Measurements from ENCODE around the gene IL1RL1. TPM values are rescaled to one million over a fixed set of nuclear protein-coding genes. Genes with fewer than 3 reads are reported as not detected.

IL1RL1 gene
- not detected for polyA plus RNA-seq (2013, experiment 1 of 2)
- polyA plus RNA-seq (2013, experiment 2 of 2) = 0.13 TPM

DNA sequence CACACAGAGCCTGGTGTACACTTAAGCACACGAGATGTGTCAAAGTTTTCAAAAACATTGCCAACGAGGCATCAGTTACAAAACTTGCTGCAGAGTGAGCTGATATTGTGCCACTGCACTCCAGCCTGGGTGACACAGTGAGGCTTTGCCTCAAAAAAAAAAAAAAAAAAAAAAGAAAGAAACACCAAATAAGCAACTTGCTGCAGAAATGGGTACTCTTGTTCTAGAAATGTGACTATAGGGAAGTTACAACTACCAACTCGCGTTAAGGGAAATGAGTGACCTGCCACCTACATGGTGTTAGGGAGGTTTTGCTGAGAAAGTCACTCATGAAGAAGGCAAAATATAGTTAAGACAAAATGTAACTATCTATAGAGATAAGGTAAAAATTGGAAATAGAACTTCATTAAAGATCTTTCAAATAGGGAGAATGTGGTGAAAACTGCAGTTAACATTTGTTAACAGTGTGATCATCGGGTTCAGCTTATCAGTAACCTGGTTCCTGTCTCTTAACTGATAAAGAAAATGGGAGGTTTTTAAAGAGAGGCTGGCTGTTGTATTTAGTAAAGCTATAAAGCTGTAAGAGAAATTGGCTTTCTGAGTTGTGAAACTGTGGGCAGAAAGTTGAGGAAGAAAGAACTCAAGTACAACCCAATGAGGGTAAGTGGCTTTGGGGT is at the start of gene IL1RL1:
TSS of gene IL1RL1 (plus strand) at position 600 of the 677 bp plus-strand sequence. CDS start 26,702 bp downstream, outside the sequence.
- Histone ChIP-seq H3K4me1 (ENCODE audit: insufficient read depth, low read length) (no peaks in the 10 kb centered on the region), H3K9me3 (ENCODE audit: insufficient read depth, low read depth, low read length) (no peaks in the 10 kb centered on the region), H3K9ac (ENCODE audit: low read depth, low read length) (no peak within 1 kb of the TSS), H3K27me3 (ENCODE audit: insufficient read depth, low read length) (no peaks in the 10 kb centered on the region), H3K4me3 (ENCODE audit: low read length) (no peak within 1 kb of the TSS), H3K27ac (ENCODE audit: low read depth, low read length) (no peak within 1 kb of the TSS), H3K36me3 (ENCODE audit: insufficient read depth, low read length) (no peaks in the 10 kb centered on the region)
- WGBS = 91% methylated on average over 5 of the region's 5 CpGs

DNA sequence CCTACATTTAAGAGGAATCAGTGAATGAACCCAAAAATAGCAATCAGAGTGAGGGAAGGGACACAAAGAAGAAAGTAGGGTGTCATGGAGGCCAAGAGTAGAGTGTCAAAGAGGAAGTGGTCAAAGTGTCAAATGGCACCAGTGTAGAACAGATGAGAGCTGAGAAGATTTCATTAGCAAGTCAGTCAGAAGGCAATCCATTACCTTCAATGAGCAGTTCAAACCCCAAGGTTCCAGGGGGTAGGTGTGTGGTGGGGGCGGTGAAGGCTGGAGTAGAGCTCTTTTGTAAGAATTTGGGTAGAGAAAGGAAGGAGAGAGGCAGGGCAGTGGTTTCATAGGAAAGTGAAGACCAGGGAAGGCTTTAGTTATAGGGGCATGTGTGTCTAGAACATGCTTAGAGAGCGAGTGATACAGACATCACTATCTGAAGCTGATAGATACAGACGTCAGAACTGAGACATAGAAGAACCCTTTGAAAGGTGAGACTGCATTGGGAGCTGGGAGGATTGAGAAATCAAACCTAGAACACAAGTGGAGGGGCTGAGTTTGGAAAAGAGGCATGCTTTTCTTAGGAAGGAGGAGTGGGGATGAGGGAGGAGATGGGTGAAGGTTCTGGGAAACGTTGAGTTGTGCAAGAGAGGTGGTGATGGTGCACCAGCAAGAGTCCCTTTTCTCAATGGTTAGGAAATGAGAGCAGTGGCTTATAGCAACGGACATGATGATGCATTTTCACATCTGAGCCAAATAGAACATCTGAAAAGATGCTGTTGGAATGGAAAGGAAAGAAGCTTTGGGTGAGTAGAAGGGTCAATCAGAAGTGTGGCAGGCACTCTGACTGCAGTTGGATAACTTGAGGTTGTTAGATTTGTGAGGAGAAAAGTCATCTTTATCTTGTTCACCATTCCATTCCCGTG is 48.9 kb upstream of the IL1RL1 start:
- 90% methylated on average over 6 of the region's 6 CpGs for WGBS
- Histone ChIP-seq H3K36me3 (ENCODE audit: insufficient read depth, low read length) (no peaks in the 10 kb centered on the region), H3K27ac (ENCODE audit: low read depth, low read length) (no peak overlapping the region), H3K9me3 (ENCODE audit: insufficient read depth, low read depth, low read length) (no peaks in the 10 kb centered on the region), H3K4me1 (ENCODE audit: insufficient read depth, low read length) (no peaks in the 10 kb centered on the region), H3K27me3 (ENCODE audit: insufficient read depth, low read length) (no peaks in the 10 kb centered on the region), H3K4me3 (ENCODE audit: low read length) (no peak overlapping the region), H3K9ac (ENCODE audit: low read depth, low read length) (no peak overlapping the region)

DNA sequence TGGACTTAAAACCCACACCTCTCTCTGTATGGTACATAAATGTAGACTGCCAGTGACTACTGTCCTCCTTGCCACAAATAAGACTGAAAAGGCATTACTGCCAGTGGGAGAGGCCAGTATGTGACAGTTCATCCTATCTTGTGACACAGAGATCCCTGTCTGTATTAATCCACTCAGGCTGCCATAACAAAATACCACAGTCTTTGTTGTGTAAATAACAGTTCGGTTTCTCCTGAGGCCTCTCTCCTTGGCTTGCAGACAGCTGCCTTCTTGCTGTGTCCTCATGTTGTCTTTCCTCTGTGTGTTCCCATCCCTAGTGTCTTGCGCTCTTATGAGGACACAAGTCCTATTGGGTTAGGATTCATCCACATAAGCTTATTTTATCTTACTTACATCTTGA is 46.4 kb upstream of the IL1RL1 start:
- no peaks in the 10 kb centered on the region for H3K4me1 ChIP-seq (ENCODE audit: insufficient read depth, low read length)
- no peaks in the 10 kb centered on the region for H3K36me3 ChIP-seq (ENCODE audit: insufficient read depth, low read length)
- WGBS = 80% methylated on average over 2 of the region's 2 CpGs
- H3K27me3 ChIP-seq (ENCODE audit: insufficient read depth, low read length) = no peaks in the 10 kb centered on the region
- no peak overlapping the region for H3K4me3 ChIP-seq (ENCODE audit: low read length)
- no peak overlapping the region for H3K9ac ChIP-seq (ENCODE audit: low read depth, low read length)
- H3K9me3 ChIP-seq (ENCODE audit: insufficient read depth, low read depth, low read length) = no peaks in the 10 kb centered on the region
- H3K27ac ChIP-seq (ENCODE audit: low read depth, low read length) = no peak overlapping the region

DNA sequence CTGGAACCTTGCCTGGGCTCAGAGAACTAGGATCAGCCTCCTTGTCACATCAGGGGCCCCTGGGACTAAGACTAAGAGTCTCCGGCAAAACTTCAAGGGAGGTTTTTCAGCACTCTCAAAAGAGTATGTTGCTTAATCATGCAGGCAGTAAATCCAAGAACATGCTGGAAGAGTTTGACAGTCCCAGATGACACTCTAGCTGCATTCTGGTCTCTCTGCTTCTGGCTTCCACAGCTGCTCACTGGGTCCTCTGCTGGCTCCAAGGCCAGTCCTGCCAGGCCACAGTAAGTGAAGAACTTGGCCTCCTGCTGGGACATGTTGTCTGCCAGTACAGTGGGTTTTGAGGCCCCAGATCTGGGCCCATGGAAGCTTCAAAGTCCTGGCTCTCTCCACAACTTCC is 45.2 kb upstream of the IL1RL1 start:
- Histone ChIP-seq H3K9ac (ENCODE audit: low read depth, low read length) (no peak overlapping the region), H3K27ac (ENCODE audit: low read depth, low read length) (no peak overlapping the region), H3K4me3 (ENCODE audit: low read length) (no peak overlapping the region), H3K9me3 (ENCODE audit: insufficient read depth, low read depth, low read length) (no peaks in the 10 kb centered on the region), H3K4me1 (ENCODE audit: insufficient read depth, low read length) (no peaks in the 10 kb centered on the region), H3K36me3 (ENCODE audit: insufficient read depth, low read length) (no peaks in the 10 kb centered on the region), H3K27me3 (ENCODE audit: insufficient read depth, low read length) (no peaks in the 10 kb centered on the region; the same call in 1 of the 2 replicates)
- 93% methylated on average over 1 of the region's 1 CpG for WGBS

DNA sequence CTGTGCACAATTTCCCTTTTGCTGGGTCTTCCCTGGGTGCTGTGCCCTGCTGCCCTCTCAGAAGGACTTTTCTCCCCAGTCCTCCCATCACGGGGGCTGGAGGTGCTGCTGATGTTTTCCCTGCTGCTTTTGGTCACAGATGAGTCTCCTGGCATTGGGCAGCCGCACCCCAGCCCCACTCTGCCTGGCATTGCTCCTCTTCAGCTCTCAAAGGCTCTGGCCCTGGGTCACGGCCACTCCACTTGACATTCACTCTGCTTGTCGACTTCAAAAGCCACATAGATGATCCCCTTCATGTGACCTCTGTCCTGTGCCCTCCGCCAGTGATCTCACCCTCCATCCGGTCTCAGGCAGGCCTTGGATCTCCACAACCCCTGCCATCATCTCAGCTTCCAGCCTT is 43.6 kb upstream of the IL1RL1 start:
- no peaks in the 10 kb centered on the region for H3K36me3 ChIP-seq (ENCODE audit: insufficient read depth, low read length)
- H3K9me3 ChIP-seq (ENCODE audit: insufficient read depth, low read depth, low read length) = no peaks in the 10 kb centered on the region
- no peaks in the 10 kb centered on the region; the same call in 1 of the 2 replicates for H3K27me3 ChIP-seq (ENCODE audit: insufficient read depth, low read length)
- H3K4me3 ChIP-seq (ENCODE audit: low read length) = no peak overlapping the region
- 88% methylated on average over 6 of the region's 6 CpGs for WGBS
- H3K4me1 ChIP-seq (ENCODE audit: insufficient read depth, low read length) = no peaks in the 10 kb centered on the region
- H3K27ac ChIP-seq (ENCODE audit: low read depth, low read length) = no peak overlapping the region
- H3K9ac ChIP-seq (ENCODE audit: low read depth, low read length) = no peak overlapping the region

DNA sequence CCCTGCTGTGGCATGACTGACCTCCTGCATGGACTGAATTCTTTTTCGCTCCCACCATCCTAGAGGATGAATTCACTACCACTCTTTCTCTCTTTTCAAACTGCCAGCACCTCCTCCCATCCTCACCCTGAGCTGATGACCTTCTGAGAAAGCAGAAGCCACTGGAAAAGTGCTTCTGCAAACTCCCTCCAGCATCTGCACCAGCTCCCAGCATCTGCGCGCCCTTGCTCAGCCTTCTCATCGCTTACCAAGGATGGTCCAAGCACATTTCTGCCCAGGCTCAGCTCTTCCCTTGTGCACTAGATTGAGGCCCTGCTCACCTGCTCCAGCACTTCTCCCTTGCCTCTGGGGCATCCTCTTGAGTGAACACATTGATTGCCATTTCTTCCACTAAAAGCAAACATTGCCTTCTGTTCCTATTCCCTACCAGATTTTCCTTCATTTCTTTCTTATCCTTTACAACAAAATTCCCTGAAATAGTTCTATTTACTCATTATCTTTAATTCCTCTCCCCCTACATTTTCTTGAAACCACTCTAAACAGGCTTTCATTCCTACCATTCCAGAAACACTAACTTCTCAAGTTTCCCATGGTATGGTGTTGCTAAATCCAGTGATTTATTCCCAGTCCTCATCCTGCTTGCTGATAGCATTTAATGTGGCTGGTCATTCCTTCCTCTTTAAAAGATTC is 42.7 kb upstream of the IL1RL1 start:
- H3K9ac ChIP-seq (ENCODE audit: low read depth, low read length) = no peak overlapping the region
- WGBS = 96% methylated on average over 4 of the region's 4 CpGs
- H3K4me3 ChIP-seq (ENCODE audit: low read length) = no peak overlapping the region
- H3K4me1 ChIP-seq (ENCODE audit: insufficient read depth, low read length) = no peaks in the 10 kb centered on the region
- no peaks in the 10 kb centered on the region for H3K36me3 ChIP-seq (ENCODE audit: insufficient read depth, low read length)
- H3K9me3 ChIP-seq (ENCODE audit: insufficient read depth, low read depth, low read length) = no peaks in the 10 kb centered on the region
- no peak overlapping the region for H3K27ac ChIP-seq (ENCODE audit: low read depth, low read length)
- no peaks in the 10 kb centered on the region; the same call in 1 of the 2 replicates for H3K27me3 ChIP-seq (ENCODE audit: insufficient read depth, low read length)

DNA sequence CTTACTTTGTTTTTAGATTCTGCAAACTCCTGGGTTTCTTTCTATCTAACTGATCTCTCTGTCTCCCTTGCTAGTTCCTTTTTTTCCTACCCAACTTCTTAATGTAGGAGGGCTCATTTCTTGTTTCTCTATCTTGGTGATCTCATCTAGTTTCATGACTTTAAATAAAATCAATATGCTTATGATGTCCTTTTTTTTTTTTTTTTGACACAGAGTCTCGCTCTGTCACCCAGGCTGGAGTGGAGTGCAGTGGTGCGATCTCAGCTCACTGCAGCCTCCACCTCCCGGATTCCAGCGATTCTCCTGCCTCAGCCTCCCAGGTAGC is 42.2 kb upstream of the IL1RL1 start:
- Histone ChIP-seq H3K27ac (ENCODE audit: low read depth, low read length) (no peak overlapping the region), H3K4me1 (ENCODE audit: insufficient read depth, low read length) (no peaks in the 10 kb centered on the region), H3K27me3 (ENCODE audit: insufficient read depth, low read length) (no peaks in the 10 kb centered on the region; the same call in 1 of the 2 replicates), H3K36me3 (ENCODE audit: insufficient read depth, low read length) (no peaks in the 10 kb centered on the region), H3K9me3 (ENCODE audit: insufficient read depth, low read depth, low read length) (no peaks in the 10 kb centered on the region), H3K9ac (ENCODE audit: low read depth, low read length) (no peak overlapping the region), H3K4me3 (ENCODE audit: low read length) (no peak overlapping the region)
- WGBS = 97% methylated on average over 4 of the region's 4 CpGs

DNA sequence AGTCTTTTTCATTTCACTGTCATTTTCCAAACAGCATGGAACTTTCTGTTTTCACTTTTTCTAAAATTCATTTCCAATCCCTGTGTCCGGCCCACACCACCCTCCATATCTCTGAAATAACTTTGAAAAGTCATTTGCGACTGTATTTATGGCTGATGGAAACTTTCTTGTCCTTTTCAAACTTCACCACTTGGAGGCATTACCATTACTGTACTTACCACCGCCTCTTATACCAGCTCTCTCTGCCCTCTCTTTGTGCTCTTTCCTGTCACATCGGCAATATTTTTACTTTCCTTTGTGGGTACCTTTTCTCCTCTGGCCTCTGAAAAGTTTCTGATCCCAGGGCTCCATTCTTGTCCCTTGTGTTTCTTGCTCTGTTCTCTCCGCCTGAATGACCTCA is 39.5 kb upstream of the IL1RL1 start:
- no peaks in the 10 kb centered on the region for H3K4me1 ChIP-seq (ENCODE audit: insufficient read depth, low read length)
- H3K9me3 ChIP-seq (ENCODE audit: insufficient read depth, low read depth, low read length) = peaks cover 12% of the 10 kb centered on the region; the same call in 1 of the 2 replicates
- no peak overlapping the region for H3K9ac ChIP-seq (ENCODE audit: low read depth, low read length)
- 86% methylated on average over 4 of the region's 5 CpGs for WGBS
- no peak overlapping the region for H3K4me3 ChIP-seq (ENCODE audit: low read length)
- H3K27me3 ChIP-seq (ENCODE audit: insufficient read depth, low read length) = no peaks in the 10 kb centered on the region; the same call in 1 of the 2 replicates
- H3K36me3 ChIP-seq (ENCODE audit: insufficient read depth, low read length) = no peaks in the 10 kb centered on the region
- H3K27ac ChIP-seq (ENCODE audit: low read depth, low read length) = no peak overlapping the region

DNA sequence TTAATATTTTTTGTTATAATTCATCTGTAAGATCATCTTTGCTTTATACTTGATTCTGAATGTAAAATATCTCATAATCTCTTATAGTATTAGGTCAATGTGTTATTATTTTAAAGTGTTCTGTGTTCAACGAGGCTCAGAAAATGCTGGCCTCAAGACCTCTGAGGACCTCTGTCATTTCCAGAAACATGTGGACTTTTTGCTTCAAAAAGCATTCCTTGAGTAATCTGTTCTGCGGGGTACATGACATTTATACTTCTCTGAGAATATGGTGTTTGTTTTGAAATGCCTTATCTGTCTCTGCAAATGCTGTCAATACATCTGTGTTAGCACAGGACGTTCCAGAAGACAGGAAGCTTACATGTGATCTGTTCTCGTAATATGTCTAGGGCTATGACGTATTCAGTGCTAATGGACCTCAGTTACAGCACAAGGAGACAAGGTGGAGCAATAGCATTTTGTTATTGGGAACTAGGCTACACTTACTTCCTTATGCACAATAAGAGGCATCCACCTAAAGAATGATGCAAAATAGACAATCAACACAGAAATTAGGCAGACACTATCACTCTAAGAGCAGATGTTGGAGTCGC is 37.6 kb upstream of the IL1RL1 start:
- Histone ChIP-seq H3K4me3 (ENCODE audit: low read length) (no peak overlapping the region), H3K4me1 (ENCODE audit: insufficient read depth, low read length) (no peaks in the 10 kb centered on the region; the same call in 1 of the 2 replicates), H3K9me3 (ENCODE audit: insufficient read depth, low read depth, low read length) (peaks cover 12% of the 10 kb centered on the region; the same call in 1 of the 2 replicates), H3K36me3 (ENCODE audit: insufficient read depth, low read length) (no peaks in the 10 kb centered on the region), H3K9ac (ENCODE audit: low read depth, low read length) (no peak overlapping the region), H3K27me3 (ENCODE audit: insufficient read depth, low read length) (no peaks in the 10 kb centered on the region; the same call in 1 of the 2 replicates), H3K27ac (ENCODE audit: low read depth, low read length) (no peak overlapping the region)
- WGBS = 92% methylated on average over 6 of the region's 6 CpGs

DNA sequence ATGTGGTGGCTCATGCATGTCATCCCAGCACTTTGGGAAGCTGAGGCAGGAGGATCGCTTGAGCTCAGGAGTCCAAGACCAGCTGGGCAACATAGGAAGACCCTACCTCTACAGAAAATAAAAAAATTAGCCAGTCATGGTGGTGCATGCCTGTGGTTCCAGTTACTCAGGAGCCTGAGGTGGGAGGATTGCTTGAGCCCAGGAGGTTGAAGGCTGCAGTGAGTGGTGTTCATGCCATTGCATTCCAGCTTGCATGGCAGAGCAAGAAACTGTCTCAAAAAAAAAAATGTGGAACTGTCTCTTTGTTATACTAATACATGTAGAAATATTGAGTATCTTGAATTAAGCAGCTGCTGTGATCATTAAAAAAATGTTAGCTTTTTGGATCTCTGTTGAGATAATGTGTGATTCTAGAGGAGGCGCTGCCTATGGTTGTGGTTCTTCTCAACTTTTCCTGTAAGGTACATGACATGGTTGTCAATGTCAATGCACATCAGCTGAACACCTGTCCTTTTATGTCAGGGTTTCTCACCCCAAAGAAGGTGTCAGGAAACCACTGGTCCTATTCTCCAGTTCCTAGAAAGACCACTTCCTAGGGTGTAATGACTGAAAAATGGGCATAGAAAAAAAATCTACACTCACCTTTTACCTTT is 34.7 kb upstream of the IL1RL1 start:
- Histone ChIP-seq H3K9ac (ENCODE audit: low read depth, low read length) (no peak overlapping the region), H3K4me3 (ENCODE audit: low read length) (no peak overlapping the region), H3K27ac (ENCODE audit: low read depth, low read length) (no peak overlapping the region), H3K4me1 (ENCODE audit: insufficient read depth, low read length) (no peaks in the 10 kb centered on the region; the same call in 1 of the 2 replicates), H3K27me3 (ENCODE audit: insufficient read depth, low read length) (no peaks in the 10 kb centered on the region), H3K36me3 (ENCODE audit: insufficient read depth, low read length) (no peaks in the 10 kb centered on the region), H3K9me3 (ENCODE audit: insufficient read depth, low read depth, low read length) (peaks cover 12% of the 10 kb centered on the region; the same call in 1 of the 2 replicates)
- WGBS = 88% methylated on average over 2 of the region's 2 CpGs

All from HUES64 (cell line).